ENCODE results near the gene IL1RAPL1. TPM values are rescaled to one million over a fixed set of nuclear protein-coding genes. Genes with fewer than 3 reads are reported as not detected.

The IL1RAPL1 gene
- total RNA-seq, 2 experiments from 2014 or later: not detected

DNA sequence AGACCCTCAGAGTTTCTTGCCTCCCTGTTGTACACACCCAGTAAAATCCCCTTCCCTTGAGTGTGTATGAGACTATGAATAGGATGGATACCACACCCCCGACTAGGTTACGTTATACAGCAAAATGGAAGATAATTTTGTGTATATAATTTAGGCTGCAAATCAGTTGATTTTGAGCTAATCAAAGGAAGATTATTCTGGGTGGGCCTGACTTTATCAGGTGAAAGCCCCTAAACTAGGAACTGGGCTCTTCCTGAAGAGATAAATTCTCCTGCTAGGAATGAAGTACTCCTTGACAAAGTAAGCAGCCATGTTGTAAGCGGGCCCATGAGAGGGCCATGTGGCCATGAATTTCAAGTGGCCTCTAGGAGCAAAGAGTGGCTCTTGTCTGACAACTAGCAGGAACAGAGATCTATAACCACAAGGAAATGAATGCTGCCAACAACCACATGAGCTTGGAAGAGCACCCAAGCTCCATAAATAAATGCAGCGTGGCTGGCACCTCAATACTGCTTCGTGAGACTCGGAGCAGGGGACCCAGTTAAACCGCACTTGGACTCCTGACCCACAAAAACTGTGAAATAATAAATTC lies 646.4 kb downstream of the IL1RAPL1 start:
- Histone ChIP-seq H3K36me3 (ENCODE audit: insufficient read depth, low read length) (no peaks in the 10 kb centered on the region), H3K27me3 (ENCODE audit: control insufficient read depth in 1 of 2, insufficient read depth in 2 of 2, low read length in 2 of 2) (no peaks in the 10 kb centered on the region), H3K27ac (ENCODE audit: low read depth in 1 of 2, low read length in 2 of 2) (no peak overlapping the region), H3K4me1 (ENCODE audit: insufficient read depth, low read length) (no peaks in the 10 kb centered on the region), H3K4me3 (ENCODE audit: low read length) (no peak overlapping the region), H3K9me3 (ENCODE audit: control insufficient read depth in 1 of 2, insufficient read depth in 1 of 2, low read length in 2 of 2) (no peaks in the 10 kb centered on the region)
- H3K9me3 Mint-ChIP-seq: peaks cover 2% of the 10 kb centered on the region
- H3K36me3 Mint-ChIP-seq (ENCODE audit: low read depth): no peaks in the 10 kb centered on the region
- no peak for ATAC-seq (ENCODE audit: poor library complexity)
- ChIA-PET POLR2A (no interaction called here), CTCF (no interaction called here)
- no peak for DNase-seq
- no peak overlapping the region for H3K4me3 Mint-ChIP-seq
- intact Hi-C loops (cut with DNase I, micrococcal nuclease): no loop called here
- H3K27ac Mint-ChIP-seq: no peak overlapping the region
- no peaks in the 10 kb centered on the region for H3K27me3 Mint-ChIP-seq
- TF ChIP-seq, protein P1, sequence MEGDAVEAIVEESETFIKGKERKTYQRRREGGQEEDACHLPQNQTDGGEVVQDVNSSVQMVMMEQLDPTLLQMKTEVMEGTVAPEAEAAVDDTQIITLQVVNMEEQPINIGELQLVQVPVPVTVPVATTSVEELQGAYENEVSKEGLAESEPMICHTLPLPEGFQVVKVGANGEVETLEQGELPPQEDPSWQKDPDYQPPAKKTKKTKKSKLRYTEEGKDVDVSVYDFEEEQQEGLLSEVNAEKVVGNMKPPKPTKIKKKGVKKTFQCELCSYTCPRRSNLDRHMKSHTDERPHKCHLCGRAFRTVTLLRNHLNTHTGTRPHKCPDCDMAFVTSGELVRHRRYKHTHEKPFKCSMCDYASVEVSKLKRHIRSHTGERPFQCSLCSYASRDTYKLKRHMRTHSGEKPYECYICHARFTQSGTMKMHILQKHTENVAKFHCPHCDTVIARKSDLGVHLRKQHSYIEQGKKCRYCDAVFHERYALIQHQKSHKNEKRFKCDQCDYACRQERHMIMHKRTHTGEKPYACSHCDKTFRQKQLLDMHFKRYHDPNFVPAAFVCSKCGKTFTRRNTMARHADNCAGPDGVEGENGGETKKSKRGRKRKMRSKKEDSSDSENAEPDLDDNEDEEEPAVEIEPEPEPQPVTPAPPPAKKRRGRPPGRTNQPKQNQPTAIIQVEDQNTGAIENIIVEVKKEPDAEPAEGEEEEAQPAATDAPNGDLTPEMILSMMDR (IDR thresholded peaks at IDR 0.05): no peak
- no peaks in the 10 kb centered on the region for H3K4me1 Mint-ChIP-seq (ENCODE audit: low read depth)

DNA sequence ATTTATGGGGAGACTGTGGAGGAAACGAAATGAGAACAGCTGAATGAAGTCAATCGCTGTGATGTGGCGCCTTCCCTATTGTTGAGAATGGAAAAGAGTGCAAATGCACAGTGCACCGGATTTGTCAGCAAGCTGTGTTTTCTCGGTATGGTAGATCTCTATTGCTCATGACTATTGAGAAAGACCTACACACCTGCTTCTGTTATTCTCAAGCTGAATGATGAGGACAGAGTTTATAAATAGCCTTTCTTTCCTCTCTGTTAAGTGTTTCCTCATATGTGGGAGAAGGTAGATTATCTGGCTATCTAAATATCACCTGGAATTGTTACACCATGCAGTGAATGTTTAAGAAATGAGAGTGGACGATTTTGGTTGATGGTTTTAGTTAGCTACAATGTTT lies 650.7 kb downstream of the IL1RAPL1 start:
- ChIA-PET CTCF (interaction anchor here (0.6 kb wide), 1 partner anchor 14 kb away, joined by 3 read pairs; no protein-coding TSS in a partner anchor), POLR2A (no interaction called here)
- Mint-ChIP-seq H3K4me1 (ENCODE audit: low read depth) (no peaks in the 10 kb centered on the region), H3K9me3 (peaks cover 2% of the 10 kb centered on the region), H3K4me3 (no peak overlapping the region), H3K27ac (no peak overlapping the region), H3K27me3 (no peaks in the 10 kb centered on the region), H3K36me3 (ENCODE audit: low read depth) (no peaks in the 10 kb centered on the region)
- intact Hi-C loops (cut with DNase I, micrococcal nuclease): no loop called here
- TF ChIP-seq, protein P1 (IDR thresholded peaks at IDR 0.05): no peak
- H3K27ac ChIP-seq (ENCODE audit: low read depth in 1 of 2, low read length in 2 of 2): no peak overlapping the region
- H3K9me3 ChIP-seq (ENCODE audit: control insufficient read depth in 1 of 2, insufficient read depth in 1 of 2, low read length in 2 of 2): no peaks in the 10 kb centered on the region
- no peak for DNase-seq
- H3K36me3 ChIP-seq (ENCODE audit: insufficient read depth, low read length): no peaks in the 10 kb centered on the region
- no peaks in the 10 kb centered on the region for H3K27me3 ChIP-seq (ENCODE audit: control insufficient read depth in 1 of 2, insufficient read depth in 2 of 2, low read length in 2 of 2)
- no peak overlapping the region for H3K4me3 ChIP-seq (ENCODE audit: low read length)
- no peak for ATAC-seq (ENCODE audit: poor library complexity)
- no peaks in the 10 kb centered on the region for H3K4me1 ChIP-seq (ENCODE audit: insufficient read depth, low read length)

DNA sequence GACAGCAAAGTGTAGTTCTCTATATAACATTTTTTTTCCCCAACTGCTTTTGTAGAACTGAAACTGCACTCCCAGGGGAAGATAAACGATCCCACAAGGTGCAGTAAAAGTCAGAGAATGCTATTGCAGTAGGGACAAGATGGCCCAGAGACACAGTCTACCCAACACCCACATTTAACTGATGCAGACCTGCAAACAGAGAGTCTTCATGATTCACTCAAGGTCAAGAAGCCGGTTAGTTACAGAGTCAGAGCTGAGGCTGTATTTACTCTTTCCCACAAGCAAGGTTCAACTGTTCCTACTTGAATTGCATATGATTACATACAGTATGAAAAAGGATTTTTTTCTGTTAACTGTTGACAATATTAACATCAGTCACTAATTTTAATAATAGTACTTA lies 654.6 kb downstream of the IL1RAPL1 start:
- POLR2A ChIA-PET: no interaction called here
- Mint-ChIP-seq H3K27ac (no peak overlapping the region), H3K9me3 (peaks cover 2% of the 10 kb centered on the region), H3K4me1 (ENCODE audit: low read depth) (no peaks in the 10 kb centered on the region), H3K27me3 (no peaks in the 10 kb centered on the region), H3K4me3 (no peak overlapping the region), H3K36me3 (ENCODE audit: low read depth) (no peaks in the 10 kb centered on the region)
- TF ChIP-seq, protein P1 (IDR thresholded peaks at IDR 0.05): no peak
- H3K9me3 ChIP-seq (ENCODE audit: control insufficient read depth in 1 of 2, insufficient read depth in 1 of 2, low read length in 2 of 2): no peaks in the 10 kb centered on the region
- no peak overlapping the region for H3K27ac ChIP-seq (ENCODE audit: low read depth in 1 of 2, low read length in 2 of 2)
- DNase-seq (no peak), ATAC-seq (ENCODE audit: poor library complexity) (no peak)
- H3K27me3 ChIP-seq (ENCODE audit: control insufficient read depth in 1 of 2, insufficient read depth in 2 of 2, low read length in 2 of 2): no peaks in the 10 kb centered on the region
- CTCF ChIA-PET: no interaction called here
- H3K4me1 ChIP-seq (ENCODE audit: insufficient read depth, low read length): no peaks in the 10 kb centered on the region
- intact Hi-C loops (cut with DNase I, micrococcal nuclease): no loop called here
- no peaks in the 10 kb centered on the region for H3K36me3 ChIP-seq (ENCODE audit: insufficient read depth, low read length)
- H3K4me3 ChIP-seq (ENCODE audit: low read length): no peak overlapping the region

Measured in CD4-positive, alpha-beta T cell (primary cell).